Lung (tissue), 12 donors: Measurements from ENCODE around the gene PACRG. TPM values are rescaled to one million over a fixed set of nuclear protein-coding genes. Genes with fewer than 3 reads are reported as not detected.

Experiments used
- ATAC-seq: fragments of 200-7000 bp; cut with Tn5 transposase; one replicate; pipeline ENCODE4 v1.9.1; 2020; ENCODE audit warnings: moderate number of reproducible peaks; ENCODE audit not compliant: insufficient read depth, low FRiP score
- DNase-seq, 3 donors: peaks; one replicate each; pipeline ENCODE4 v3.0.0-alpha.2; 2013 to 2017
- H3K27ac ChIP-seq, 2 donors: one replicate each; pipeline ENCODE4 v1.5.1; 2013; ENCODE audit warnings: mild to moderate bottlenecking in 2 of 2, moderate library complexity in 2 of 2, control low read depth in 1 of 2, inconsistent platforms in 1 of 2, low read depth in 1 of 2, low read length in 1 of 2
- H3K27me3 ChIP-seq, 3 donors: one replicate each; pipeline ENCODE4 v1.5.1; 2013; ENCODE audit warnings: low read length in 2 of 3; ENCODE audit not compliant: control insufficient read depth in 3 of 3, insufficient read depth in 3 of 3
- H3K36me3 ChIP-seq, 4 donors: one replicate each; pipeline ENCODE4 v1.5.1; 2013; ENCODE audit warnings: low read length in 4 of 4, mild to moderate bottlenecking in 1 of 4, moderate library complexity in 1 of 4; ENCODE audit not compliant: control insufficient read depth in 4 of 4, insufficient read depth in 4 of 4
- H3K4me1 ChIP-seq, 5 donors: one replicate each; pipeline ENCODE4 v1.5.1; 2013; ENCODE audit warnings: low read length in 5 of 5, mild to moderate bottlenecking in 2 of 5, moderate library complexity in 1 of 5; ENCODE audit not compliant: control insufficient read depth in 5 of 5, insufficient read depth in 5 of 5
- H3K4me3 ChIP-seq: one replicate; pipeline ENCODE4 v1.5.1; 2013; ENCODE audit warnings: mild to moderate bottlenecking, control low read depth, moderate library complexity
- H3K9ac ChIP-seq, 2 donors: one replicate each; pipeline ENCODE4 v1.5.1; 2013; ENCODE audit warnings: low read length in 2 of 2, control low read depth in 1 of 2; ENCODE audit not compliant: insufficient read depth in 1 of 2
- H3K9me3 ChIP-seq, 4 donors: one replicate each; pipeline ENCODE4 v1.5.1; 2013; ENCODE audit warnings: low read length in 3 of 4, mild to moderate bottlenecking in 1 of 4, moderate library complexity in 1 of 4; ENCODE audit not compliant: control insufficient read depth in 4 of 4, insufficient read depth in 3 of 4
- WGBS, 2 donors: extraction: QIAGEN DNeasy Blood & Tissue Kit; methylation state at CpG; one replicate each; pipeline ENCODE4 v1.1.7; 2013; 5-methylcytosine and 5-hydroxymethylcytosine counted together
- polyA plus RNA-seq, 2 donors: library from polyadenylated mRNA; stranded (reverse); fragments of 200-250 nt; gene quantifications; one replicate each; pipeline ENCODE4 v1.2.1, GENCODE V29; 2013
- total RNA-seq, 2 donors: library from RNA; depleted of rRNA in 1 of 2; stranded (reverse); fragments of >200 nt in 1 of 2; gene quantifications; one replicate each; pipeline ENCODE4 v1.2.1, GENCODE V29; 2014 to 2021
- TF ChIP-seq, protein P1 (sequence below): IDR thresholded peaks from 2 replicates; pipeline ENCODE4 v1.5.1; 2012; ENCODE audit warnings: mild to moderate bottlenecking; ENCODE audit errors: control extremely low read depth, extremely low read depth
- donor health status: control.
- donor health status: control.
- donor health status: Bipolar disorder and iron deficiency.
- donor health status: healthy.
- donor health status: DM: yes; HTN: yes; CAD: no.

PACRG gene
- total and polyA plus RNA-seq, 4 donors = 3.8 to 26.6 (median 7.4) TPM

DNA sequence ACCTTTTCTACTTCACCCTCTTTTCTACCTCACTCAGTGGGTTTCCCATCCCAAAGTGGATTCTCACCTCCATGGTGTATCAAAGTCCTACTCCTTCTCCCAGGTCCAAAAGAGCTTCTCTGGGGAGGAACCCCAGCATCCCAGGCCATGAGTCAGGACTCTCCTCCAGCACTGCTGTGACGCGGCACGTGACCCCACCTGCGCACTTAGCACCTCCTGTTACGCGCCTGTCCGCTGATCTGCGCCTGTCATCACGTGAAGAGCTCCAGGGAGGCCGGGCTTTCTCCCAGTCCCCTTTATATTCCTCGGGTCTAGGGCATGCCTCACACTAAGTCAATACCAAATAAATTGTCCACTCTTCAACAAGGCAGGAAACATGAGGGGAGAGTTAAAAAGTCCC is 459.8 kb downstream of the PACRG start:
- no peaks in the 10 kb centered on the region for H3K36me3 ChIP-seq
- DNase-seq = no peak
- H3K9ac ChIP-seq = no peak overlapping the region
- no peak overlapping the region for H3K27ac ChIP-seq
- no peak overlapping the region for H3K4me3 ChIP-seq
- 97% methylated on average over 11 of the region's 11 CpGs for WGBS, 2 donors
- no peaks in the 10 kb centered on the region for H3K27me3 ChIP-seq
- H3K4me1 ChIP-seq = peaks cover 0 to 5% (median 0%) of the 10 kb centered on the region in 5 donors
- TF ChIP-seq, protein P1, sequence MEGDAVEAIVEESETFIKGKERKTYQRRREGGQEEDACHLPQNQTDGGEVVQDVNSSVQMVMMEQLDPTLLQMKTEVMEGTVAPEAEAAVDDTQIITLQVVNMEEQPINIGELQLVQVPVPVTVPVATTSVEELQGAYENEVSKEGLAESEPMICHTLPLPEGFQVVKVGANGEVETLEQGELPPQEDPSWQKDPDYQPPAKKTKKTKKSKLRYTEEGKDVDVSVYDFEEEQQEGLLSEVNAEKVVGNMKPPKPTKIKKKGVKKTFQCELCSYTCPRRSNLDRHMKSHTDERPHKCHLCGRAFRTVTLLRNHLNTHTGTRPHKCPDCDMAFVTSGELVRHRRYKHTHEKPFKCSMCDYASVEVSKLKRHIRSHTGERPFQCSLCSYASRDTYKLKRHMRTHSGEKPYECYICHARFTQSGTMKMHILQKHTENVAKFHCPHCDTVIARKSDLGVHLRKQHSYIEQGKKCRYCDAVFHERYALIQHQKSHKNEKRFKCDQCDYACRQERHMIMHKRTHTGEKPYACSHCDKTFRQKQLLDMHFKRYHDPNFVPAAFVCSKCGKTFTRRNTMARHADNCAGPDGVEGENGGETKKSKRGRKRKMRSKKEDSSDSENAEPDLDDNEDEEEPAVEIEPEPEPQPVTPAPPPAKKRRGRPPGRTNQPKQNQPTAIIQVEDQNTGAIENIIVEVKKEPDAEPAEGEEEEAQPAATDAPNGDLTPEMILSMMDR = no peak
- no peak for ATAC-seq
- H3K9me3 ChIP-seq = no peaks in the 10 kb centered on the region

DNA sequence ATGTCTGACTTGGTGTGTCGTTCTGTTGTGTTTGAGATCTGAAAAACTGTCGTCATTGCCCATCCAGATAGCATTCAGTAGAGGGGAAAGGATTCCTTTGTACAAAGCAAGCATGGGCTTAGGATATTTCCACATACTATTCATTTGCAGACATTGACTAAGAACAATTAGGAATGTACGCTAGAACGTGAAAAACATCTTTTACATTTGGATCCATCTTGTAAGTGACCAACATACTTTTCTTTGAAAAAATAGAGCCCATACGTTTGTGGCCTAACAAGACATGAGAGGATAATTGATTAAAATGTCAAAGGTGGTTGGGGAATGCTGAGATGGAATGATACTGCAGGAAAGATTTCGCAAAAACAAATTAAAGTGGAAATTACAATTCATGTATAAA is 461.0 kb downstream of the PACRG start:
- Histone ChIP-seq H3K4me1 (no peaks in the 10 kb centered on the region), H3K9ac (no peak overlapping the region), H3K4me3 (no peak overlapping the region), H3K36me3 (no peaks in the 10 kb centered on the region), H3K9me3 (no peaks in the 10 kb centered on the region), H3K27ac (no peak overlapping the region), H3K27me3 (no peaks in the 10 kb centered on the region)
- ATAC-seq (no peak), DNase-seq (no peak)
- 89 to 90% methylated on average over 6 of the region's 6 CpGs for WGBS, 2 donors
- TF ChIP-seq, protein P1 = no peak

DNA sequence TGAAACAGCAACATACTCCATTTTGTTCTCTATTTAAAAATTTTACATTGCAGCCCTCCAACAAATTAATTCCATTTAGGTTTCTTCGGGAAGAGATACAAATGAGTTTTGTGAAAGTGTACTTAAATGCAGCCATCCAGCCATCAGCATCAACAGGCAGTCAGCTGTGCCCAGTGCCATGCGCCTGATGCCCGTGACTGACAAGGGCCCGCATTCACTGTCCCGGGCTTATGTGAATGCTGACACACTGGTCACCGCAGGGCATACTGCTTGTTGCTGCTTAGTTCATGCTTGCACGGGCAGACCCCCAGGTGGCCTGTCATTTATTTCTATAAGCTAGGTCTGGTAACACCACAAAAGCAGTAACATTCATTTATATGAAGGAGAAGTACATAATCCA is 461.8 kb downstream of the PACRG start:
- no peak overlapping the region for H3K4me3 ChIP-seq
- no peaks in the 10 kb centered on the region for H3K9me3 ChIP-seq
- no peak overlapping the region for H3K27ac ChIP-seq
- 97 to 98% methylated on average over 7 of the region's 7 CpGs for WGBS, 2 donors
- H3K9ac ChIP-seq = no peak overlapping the region
- no peak for ATAC-seq
- TF ChIP-seq, protein P1 = no peak
- H3K4me1 ChIP-seq = peaks cover 0 to 1% (median 0%) of the 10 kb centered on the region in 5 donors
- H3K36me3 ChIP-seq = no peaks in the 10 kb centered on the region
- H3K27me3 ChIP-seq = no peaks in the 10 kb centered on the region
- no peak for DNase-seq

DNA sequence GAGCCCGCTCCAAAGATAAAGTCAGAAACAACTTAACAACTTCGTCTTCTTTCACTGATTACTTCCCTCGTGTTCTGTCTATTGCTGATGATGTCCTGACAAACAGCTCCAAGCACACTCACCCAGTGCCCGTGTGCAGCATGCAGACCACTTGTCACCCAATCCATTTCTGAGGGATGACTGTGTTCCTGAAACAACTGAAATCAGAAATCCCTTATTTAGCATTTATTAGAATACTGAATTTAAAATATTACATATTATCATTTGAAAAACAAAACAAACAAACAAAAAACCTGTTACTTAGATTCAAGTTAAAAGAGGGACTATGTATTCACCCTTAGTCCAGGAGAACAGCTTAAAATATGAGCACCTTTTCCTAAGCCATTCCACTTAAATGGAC is 463.0 kb downstream of the PACRG start:
- H3K9me3 ChIP-seq = no peaks in the 10 kb centered on the region
- DNase-seq = no peak
- H3K27ac ChIP-seq = no peak overlapping the region
- TF ChIP-seq, protein P1 = no peak
- no peaks in the 10 kb centered on the region for H3K36me3 ChIP-seq
- no peaks in the 10 kb centered on the region for H3K27me3 ChIP-seq
- H3K4me3 ChIP-seq = no peak overlapping the region
- peaks cover 0 to 1% (median 0%) of the 10 kb centered on the region in 5 donors for H3K4me1 ChIP-seq
- no peak for ATAC-seq
- no peak overlapping the region for H3K9ac ChIP-seq
- 86 to 91% methylated on average over 4 of the region's 4 CpGs for WGBS, 2 donors
